SJSA1 (cell line): ENCODE data around the gene PAPOLA. TPM values are rescaled to one million over a fixed set of nuclear protein-coding genes. Genes with fewer than 3 reads are reported as not detected.

Source experiments
- DNase-seq, 2 experiments: peaks; one replicate each; pipeline ENCODE4 v3.0.0-alpha.2; 2015 to 2020; ENCODE audit warnings: low spot score in 2 of 2, low read depth in 1 of 2
- H3K27ac ChIP-seq: fragments of 250-450 bp; sonication (Bioruptor Pico); 2 replicates; pipeline ENCODE4 v1.5.1; 2020; ENCODE audit warnings: mild to moderate bottlenecking, moderate library complexity
- H3K27me3 ChIP-seq: fragments of 250-450 bp; sonication (Bioruptor Pico); replicated peaks from 2 replicates; pipeline ENCODE4 v1.5.1; 2020; ENCODE audit warnings: mild to moderate bottlenecking, moderate library complexity
- H3K36me3 ChIP-seq: fragments of 250-450 bp; sonication (Bioruptor Pico); 2 replicates; pipeline ENCODE4 v1.5.1; 2020; ENCODE audit warnings: mild to moderate bottlenecking
- H3K4me1 ChIP-seq: fragments of 250-450 bp; sonication (Bioruptor Pico); replicated peaks from 2 replicates; pipeline ENCODE4 v1.6.1; 2021; ENCODE audit warnings: mild to moderate bottlenecking
- H3K4me3 ChIP-seq: fragments of 250-450 bp; sonication (Bioruptor Pico); 2 replicates; pipeline ENCODE4 v1.5.1; 2020; ENCODE audit warnings: mild to moderate bottlenecking
- H3K9me3 ChIP-seq: fragments of 250-450 bp; sonication (Bioruptor Pico); replicated peaks from 2 replicates; pipeline ENCODE4 v1.5.1; 2020; ENCODE audit warnings: mild to moderate bottlenecking
- total RNA-seq: library from RNA; depleted of rRNA; stranded (reverse); fragments of >200 nt; shearing (Covaris generic); gene quantifications from 2 replicates; pipeline ENCODE4 v1.2.3, GENCODE V29; 2014

Gene PAPOLA
- total RNA-seq, 1 experiment from 2014 or later, result 86.2 TPM

- peaks cover 37% of the 10 kb centered on the region for H3K27me3 ChIP-seq
- H3K9me3 ChIP-seq, result no peaks in the 10 kb centered on the region
- no peaks in the 10 kb centered on the region for H3K4me1 ChIP-seq
- H3K36me3 ChIP-seq, result no peaks in the 10 kb centered on the region
- no peak overlapping the region for H3K27ac ChIP-seq
- DNase-seq, result peak in 1 of 2 experiments; percentile 16
- H3K4me3 ChIP-seq, result no peak overlapping the region
These were observed 86.5 kb downstream of the PAPOLA start for GRCh38 chr14:96588410-96589257.

DNA sequence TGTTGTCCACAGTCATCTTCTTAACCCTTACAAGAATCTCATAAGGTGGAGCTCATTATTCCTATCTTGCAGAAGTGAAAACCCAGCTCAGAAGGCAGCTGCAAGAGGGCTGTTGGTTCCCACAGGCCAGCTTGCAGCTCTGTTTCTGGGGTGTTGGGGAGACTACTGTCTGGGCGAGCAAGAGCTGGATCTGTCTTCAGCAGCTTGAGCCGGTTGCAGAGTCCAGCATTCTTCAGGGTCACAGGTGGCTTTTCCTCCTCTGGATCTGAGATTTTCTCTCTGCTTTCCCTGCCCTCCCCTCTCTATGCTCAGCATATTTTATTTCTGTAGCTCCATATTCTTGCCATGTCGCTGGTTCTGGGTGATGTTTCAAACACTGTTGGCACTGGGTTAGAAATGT, 87.4 kb downstream of the PAPOLA start:
- Histone ChIP-seq H3K4me1 (no peaks in the 10 kb centered on the region), H3K27me3 (peaks cover 30% of the 10 kb centered on the region), H3K27ac (no peak overlapping the region), H3K36me3 (no peaks in the 10 kb centered on the region), H3K9me3 (no peaks in the 10 kb centered on the region), H3K4me3 (no peak overlapping the region)
- DNase-seq, result no peak

DNA sequence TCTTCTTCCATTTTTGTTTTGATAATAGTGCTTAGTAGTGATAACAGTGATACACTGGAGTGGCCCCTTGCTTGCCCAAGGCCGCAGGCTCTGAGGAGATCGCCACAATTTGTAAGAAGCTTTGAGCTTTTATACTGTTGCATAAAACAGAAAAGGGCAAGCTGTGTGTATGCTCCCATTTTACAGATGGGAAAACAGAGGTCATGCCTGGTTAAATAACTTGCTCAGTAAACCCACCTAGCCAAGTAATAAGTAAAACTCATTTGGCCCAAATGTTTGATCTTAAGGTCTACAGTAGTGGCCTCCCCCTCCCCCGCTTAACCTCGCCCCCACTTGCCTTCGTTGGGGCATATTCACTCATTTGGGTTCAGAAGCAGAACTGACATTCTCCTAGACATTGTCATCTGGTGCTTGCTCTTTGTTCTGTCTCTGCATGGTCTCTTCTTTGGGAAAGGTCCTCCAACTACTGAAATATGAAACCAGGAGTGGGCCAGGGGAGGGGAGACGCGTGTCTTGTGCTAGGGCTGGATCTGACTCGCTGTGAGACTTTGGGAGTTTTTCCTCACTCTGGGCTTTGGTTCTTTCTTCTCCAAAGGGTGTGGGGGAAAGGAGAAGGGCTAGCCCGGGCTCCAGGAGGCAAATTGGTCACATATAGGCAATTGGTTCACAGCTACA, 88.1 kb downstream of the PAPOLA start:
- no peak for DNase-seq
- Histone ChIP-seq H3K36me3 (no peaks in the 10 kb centered on the region), H3K4me1 (no peaks in the 10 kb centered on the region), H3K27ac (no peak overlapping the region), H3K4me3 (no peak overlapping the region), H3K9me3 (no peaks in the 10 kb centered on the region), H3K27me3 (peaks cover 30% of the 10 kb centered on the region)

DNA sequence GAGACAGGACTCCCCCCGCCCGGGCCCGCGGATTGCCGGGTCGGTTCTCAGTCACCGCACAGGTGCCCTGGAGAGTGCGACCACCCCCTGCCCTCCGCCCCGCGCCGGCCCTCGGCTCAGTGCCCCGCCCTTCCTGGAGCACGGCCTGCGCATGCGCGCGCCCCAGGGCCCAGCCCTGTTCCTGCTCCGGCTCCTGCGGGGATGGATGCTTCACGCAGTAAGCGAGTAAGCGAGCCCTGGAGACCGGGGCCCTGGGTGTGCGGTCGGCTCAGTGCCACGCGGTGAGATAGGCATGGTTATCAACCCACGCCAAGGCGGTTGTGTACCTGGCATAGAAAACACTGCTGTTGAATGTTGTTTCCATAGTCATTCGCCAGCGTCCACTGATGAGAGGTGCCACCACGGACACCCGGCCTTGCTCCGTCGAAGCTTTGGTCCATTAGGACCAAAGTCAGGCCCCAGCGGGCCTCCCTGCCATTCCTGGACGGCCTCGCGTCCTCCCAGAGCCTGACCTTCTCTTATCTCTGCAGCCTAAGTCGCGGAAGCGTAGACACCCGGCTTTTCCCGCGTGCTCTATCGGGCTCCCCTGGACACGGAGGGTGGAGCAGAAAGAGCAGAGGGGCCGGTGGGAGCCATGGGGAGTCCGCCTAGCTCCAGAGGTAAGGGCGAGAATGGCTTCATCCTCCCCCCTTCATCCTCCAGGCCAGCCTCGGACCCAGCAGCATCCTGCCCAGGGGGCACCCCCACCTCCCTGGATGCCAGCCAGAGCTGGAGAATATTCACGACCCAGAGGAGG, 90.6 kb downstream of the PAPOLA start:
- H3K27me3 ChIP-seq, result peaks cover 18% of the 10 kb centered on the region
- DNase-seq, result no peak
- no peaks in the 10 kb centered on the region for H3K4me1 ChIP-seq
- H3K9me3 ChIP-seq, result no peaks in the 10 kb centered on the region
- no peaks in the 10 kb centered on the region for H3K36me3 ChIP-seq
- H3K27ac ChIP-seq, result no peak overlapping the region
- H3K4me3 ChIP-seq, result no peak overlapping the region

GRCh38 chr14:96594961-96595360, 92.8 kb downstream of the PAPOLA start:
- H3K27me3 ChIP-seq, result peaks cover 21% of the 10 kb centered on the region
- H3K36me3 ChIP-seq, result no peaks in the 10 kb centered on the region
- H3K4me1 ChIP-seq, result no peaks in the 10 kb centered on the region
- H3K9me3 ChIP-seq, result no peaks in the 10 kb centered on the region
- H3K27ac ChIP-seq, result no peak overlapping the region
- no peak for DNase-seq
- no peak overlapping the region for H3K4me3 ChIP-seq

DNA sequence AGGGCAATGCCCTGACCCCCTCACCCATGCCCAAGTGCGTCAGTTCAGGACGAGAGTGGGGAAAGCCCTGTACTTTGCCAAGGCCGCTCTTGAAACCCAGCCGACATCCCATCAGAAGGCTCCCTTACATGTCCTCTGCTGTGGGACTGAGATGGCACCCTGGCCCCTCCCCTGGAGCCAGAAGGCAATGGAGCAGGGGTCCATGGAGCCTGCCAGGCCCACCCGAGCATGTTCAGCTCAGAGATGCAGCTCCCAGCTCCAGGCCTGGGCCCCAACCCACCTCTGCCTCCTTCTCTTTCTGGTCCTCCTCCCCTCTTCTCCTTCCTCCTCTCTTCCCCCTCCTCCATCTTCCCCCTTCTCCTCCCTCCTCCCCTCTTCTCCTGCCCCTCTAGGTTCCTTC, 95.5 kb downstream of the PAPOLA start:
- H3K4me1 ChIP-seq, result no peaks in the 10 kb centered on the region
- no peak for DNase-seq
- H3K4me3 ChIP-seq, result no peak overlapping the region
- peaks cover 14% of the 10 kb centered on the region for H3K27me3 ChIP-seq
- H3K27ac ChIP-seq, result no peak overlapping the region
- no peaks in the 10 kb centered on the region for H3K9me3 ChIP-seq
- no peaks in the 10 kb centered on the region for H3K36me3 ChIP-seq

- Histone ChIP-seq H3K27me3 (peaks cover 10% of the 10 kb centered on the region), H3K9me3 (no peaks in the 10 kb centered on the region), H3K4me3 (no peak overlapping the region), H3K36me3 (no peaks in the 10 kb centered on the region), H3K27ac (no peak overlapping the region), H3K4me1 (no peaks in the 10 kb centered on the region)
- no peak for DNase-seq
These were observed 96.2 kb downstream of the PAPOLA start for GRCh38 chr14:96598332-96598928.

- no peak overlapping the region for H3K4me3 ChIP-seq
- no peak for DNase-seq
- no peaks in the 10 kb centered on the region for H3K36me3 ChIP-seq
- no peaks in the 10 kb centered on the region for H3K4me1 ChIP-seq
- H3K27me3 ChIP-seq, result peaks cover 10% of the 10 kb centered on the region
- no peaks in the 10 kb centered on the region for H3K9me3 ChIP-seq
- H3K27ac ChIP-seq, result no peak overlapping the region
These were observed 96.9 kb downstream of the PAPOLA start for GRCh38 chr14:96599076-96599475.

DNA sequence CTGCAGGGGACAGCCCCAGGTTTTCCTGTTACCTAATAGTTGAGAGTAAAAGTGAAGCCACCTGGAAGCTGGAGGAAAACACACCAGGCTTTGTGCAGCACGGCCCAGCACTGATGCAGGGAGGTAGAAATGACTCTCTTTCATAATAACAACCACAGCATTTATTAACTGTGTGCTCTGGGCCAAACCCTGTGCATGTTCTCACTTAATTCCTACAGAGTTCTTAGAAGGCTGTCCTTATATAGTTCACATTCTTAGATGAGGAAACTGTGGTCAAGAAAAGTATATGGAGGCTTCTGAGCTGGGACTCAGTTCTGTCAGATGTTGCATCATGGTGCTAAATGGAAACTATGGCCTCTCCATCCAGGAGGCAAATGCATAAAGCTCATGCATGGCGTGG, 100.0 kb downstream of the PAPOLA start:
- no peaks in the 10 kb centered on the region for H3K4me1 ChIP-seq
- no peak overlapping the region for H3K4me3 ChIP-seq
- no peak overlapping the region for H3K27ac ChIP-seq
- no peaks in the 10 kb centered on the region for H3K36me3 ChIP-seq
- DNase-seq, result no peak
- H3K9me3 ChIP-seq, result no peaks in the 10 kb centered on the region
- H3K27me3 ChIP-seq, result peaks cover 10% of the 10 kb centered on the region

- DNase-seq, result no peak
- no peak overlapping the region for H3K4me3 ChIP-seq
- no peaks in the 10 kb centered on the region for H3K36me3 ChIP-seq
- peaks cover 10% of the 10 kb centered on the region for H3K27me3 ChIP-seq
- no peaks in the 10 kb centered on the region for H3K9me3 ChIP-seq
- no peak overlapping the region for H3K27ac ChIP-seq
- no peaks in the 10 kb centered on the region for H3K4me1 ChIP-seq
These were observed 101.4 kb downstream of the PAPOLA start for GRCh38 chr14:96603350-96604255.

DNA sequence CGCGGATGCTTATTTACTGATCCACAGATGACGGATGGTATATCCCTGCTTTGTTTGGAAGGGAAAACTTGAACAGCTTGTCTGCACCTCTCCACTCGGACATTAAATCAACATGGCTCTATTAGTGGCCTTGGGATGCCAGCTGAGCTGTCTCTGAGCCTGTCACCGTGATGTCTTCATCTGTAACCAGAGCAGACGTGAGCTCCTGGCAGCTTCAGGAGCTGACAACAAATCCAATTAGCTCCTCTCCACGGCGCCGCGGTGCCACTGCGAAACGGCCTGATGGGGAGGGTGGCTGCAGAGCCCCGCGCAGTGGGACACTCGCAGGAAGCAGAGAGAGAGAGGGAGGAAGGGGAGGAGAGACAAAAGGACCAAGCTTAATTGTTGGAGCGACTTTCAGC, 112.3 kb downstream of the PAPOLA start:
- Histone ChIP-seq H3K27me3 (no peaks in the 10 kb centered on the region), H3K4me1 (no peaks in the 10 kb centered on the region), H3K27ac (no peak overlapping the region), H3K9me3 (no peaks in the 10 kb centered on the region), H3K4me3 (no peak overlapping the region), H3K36me3 (no peaks in the 10 kb centered on the region)
- DNase-seq, result no peak

DNA sequence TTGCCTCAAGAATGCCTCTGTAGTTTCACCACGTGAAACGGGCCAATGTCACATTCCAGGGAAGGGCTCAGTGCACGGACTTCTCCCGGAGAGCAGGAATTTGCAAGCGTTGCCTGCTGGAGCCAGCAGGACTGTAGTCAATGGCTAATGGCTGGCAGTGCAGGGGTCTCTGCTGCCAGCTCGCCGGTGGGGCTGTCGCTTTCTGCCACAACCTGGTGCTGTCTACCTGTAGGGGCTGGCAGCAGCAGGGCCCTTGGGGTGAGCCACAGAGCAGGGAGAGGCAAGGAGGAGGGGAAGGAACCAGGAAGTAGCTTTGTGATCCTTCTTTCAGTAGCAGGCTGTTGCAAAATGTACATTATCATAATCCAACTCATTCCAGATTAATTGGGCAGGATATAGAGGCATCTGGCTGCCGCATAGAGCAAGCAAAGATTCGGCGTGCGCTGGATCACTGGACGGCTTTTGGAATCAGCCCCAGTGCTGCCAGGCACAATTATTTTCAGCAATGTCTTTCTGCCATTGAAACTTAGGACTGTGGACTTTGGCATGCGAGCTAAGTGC, 114.1 kb downstream of the PAPOLA start:
- Histone ChIP-seq H3K9me3 (no peaks in the 10 kb centered on the region), H3K36me3 (no peaks in the 10 kb centered on the region), H3K27me3 (peaks cover 7% of the 10 kb centered on the region; the same call in 1 of the 2 replicates), H3K4me3 (no peak overlapping the region), H3K4me1 (no peaks in the 10 kb centered on the region), H3K27ac (no peak overlapping the region)
- no peak for DNase-seq
